ENCODE results near the gene KCNAB2.

Gene KCNAB2

GRCh38 chr1:6068073-6068472, 22.4 kb downstream of the KCNAB2 start:
- no peak for TF ChIP-seq CTCF (IDR thresholded peaks at IDR 0.05; ENCODE audit: extremely low read depth, missing control alignments)
- no peak for DNase-seq (ENCODE audit: low spot score)

- TF ChIP-seq CTCF (IDR thresholded peaks at IDR 0.05; ENCODE audit: extremely low read depth, missing control alignments), result no peak
- DNase-seq (ENCODE audit: low spot score), result no peak
These were observed 23.2 kb downstream of the KCNAB2 start for GRCh38 chr1:6068932-6069331.

- no peak for TF ChIP-seq CTCF (IDR thresholded peaks at IDR 0.05; ENCODE audit: extremely low read depth, missing control alignments)
- no peak for DNase-seq (ENCODE audit: low spot score)
These were observed 23.9 kb downstream of the KCNAB2 start for GRCh38 chr1:6069573-6069972.

GRCh38 chr1:6070450-6070974, 24.8 kb downstream of the KCNAB2 start:
- TF ChIP-seq CTCF (IDR thresholded peaks at IDR 0.05; ENCODE audit: extremely low read depth, missing control alignments), result no peak
- DNase-seq (ENCODE audit: low spot score), result no peak

GRCh38 chr1:6071219-6071618, 25.5 kb downstream of the KCNAB2 start:
- no peak for TF ChIP-seq CTCF (IDR thresholded peaks at IDR 0.05; ENCODE audit: extremely low read depth, missing control alignments)
- no peak for DNase-seq (ENCODE audit: low spot score)

GRCh38 chr1:6072774-6073479, 27.2 kb downstream of the KCNAB2 start:
- no peak for DNase-seq (ENCODE audit: low spot score)

More at GRCh38 chr1:6072774-6073479, 27.2 kb downstream of the KCNAB2 start:
- TF ChIP-seq CTCF (IDR thresholded peaks at IDR 0.05; ENCODE audit: extremely low read depth, missing control alignments), result no peak
